Measurements from ENCODE around the gene LDLRAP1.

Gene LDLRAP1

DNA sequence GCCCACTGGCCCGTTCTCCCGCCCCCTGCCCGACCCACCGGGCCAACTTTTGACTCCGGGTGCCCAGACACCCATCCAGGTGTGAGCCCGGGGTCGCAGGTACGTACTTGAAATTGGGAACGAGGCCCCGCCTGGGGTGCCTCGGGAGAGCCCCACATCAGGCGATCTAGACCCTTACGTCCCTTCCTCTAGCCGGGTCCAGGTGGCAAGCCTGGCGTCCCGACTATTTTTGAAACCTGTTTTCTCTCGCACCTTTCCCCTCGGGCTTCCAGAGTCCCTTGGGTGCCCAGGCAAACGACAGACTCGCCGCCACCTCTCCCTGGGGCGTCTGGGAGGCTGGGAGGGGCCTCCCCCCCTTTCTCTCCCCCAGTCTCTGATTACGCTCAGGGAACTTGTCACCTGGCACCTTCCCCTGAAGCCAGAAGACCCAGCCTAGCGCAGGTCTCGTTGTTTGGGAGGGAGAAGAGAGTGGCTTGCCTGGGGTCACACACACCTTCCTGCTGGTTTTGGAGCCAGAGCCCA is 898 bp downstream of the LDLRAP1 start:
- no peak for DNase-seq (ENCODE audit: low spot score)

DNA sequence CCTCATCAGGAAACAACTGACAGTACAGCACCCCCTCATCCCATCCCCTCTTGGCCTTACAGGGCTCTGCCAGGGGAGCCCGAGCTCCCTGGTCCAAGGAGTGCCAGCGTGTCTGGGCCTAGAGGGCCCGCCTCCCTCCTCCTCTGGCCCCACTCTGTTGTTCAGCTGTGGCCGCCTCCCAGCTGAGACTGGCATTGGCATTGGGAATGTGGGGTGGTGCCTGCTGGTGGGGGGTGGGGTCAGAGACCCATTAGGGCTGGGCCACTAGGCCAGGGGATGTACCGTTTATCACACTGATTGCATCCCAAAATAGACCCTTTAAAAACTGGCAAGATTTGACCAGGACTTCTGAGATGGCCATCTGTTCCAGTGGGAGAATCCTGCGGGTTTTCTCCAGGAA is 1.4 kb downstream of the LDLRAP1 start:
- peak; percentile 80 for DNase-seq (ENCODE audit: low spot score)

DNA sequence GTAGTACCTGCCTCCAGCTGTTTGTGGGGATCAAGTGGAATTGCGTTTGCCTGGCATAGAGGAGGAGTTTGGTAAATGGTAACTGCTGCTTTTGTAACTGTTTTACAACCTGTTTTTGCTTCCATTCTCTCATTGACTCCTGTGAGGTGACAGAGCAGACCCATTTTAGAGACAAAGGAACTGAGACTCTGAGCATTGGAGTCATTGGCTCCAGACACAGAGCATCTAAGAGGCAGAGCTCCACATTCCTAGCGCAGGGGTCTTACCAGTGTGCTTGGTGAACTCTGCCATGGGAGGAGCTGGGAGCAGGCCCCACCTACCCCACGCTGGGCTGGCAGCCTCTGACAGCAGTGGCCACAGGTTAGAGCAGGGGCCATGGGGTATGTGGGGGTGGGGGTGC is 2.4 kb downstream of the LDLRAP1 start:
- DNase-seq (ENCODE audit: low spot score): no peak

DNA sequence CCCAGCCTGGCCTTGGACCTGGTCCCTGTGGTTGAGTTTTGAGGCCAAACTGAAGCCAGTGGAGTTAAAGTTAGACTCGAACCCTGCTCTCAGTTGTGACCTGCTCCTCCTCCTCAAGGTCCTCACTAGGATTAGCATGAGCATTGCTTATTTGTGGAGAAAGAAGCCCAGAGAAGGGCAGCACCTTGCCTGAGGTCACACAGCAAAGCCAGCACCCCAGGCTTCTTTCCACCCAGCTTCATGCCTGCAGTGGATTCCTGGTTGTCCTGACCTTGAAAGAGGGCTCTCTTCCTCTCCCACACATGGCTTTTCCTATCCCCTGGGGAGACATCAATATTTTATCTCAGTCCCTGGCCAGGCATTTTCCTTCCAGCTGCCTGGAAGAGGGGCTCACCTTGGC is 2.8 kb downstream of the LDLRAP1 start:
- no peak for DNase-seq (ENCODE audit: low spot score)

DNA sequence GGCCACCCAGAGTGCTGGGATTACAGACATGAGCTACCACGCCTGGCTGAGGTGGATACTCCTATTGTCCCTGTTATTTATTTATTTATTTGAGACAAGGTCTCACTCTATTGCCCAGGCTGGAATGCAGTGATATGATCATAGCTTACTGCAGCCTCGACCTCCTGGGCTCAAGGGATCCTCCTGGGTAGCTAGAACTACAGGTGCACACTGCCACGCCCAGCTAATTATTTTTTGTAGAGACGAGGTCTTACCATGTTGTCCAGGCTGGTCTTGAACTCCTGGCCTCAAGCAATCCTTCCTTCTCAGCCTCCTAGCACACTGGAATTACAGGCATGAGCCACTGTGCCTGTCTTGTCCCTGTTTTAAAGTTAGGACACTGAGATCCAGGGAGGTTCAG is 5.2 kb downstream of the LDLRAP1 start:
- DNase-seq (ENCODE audit: low spot score): no peak

DNA sequence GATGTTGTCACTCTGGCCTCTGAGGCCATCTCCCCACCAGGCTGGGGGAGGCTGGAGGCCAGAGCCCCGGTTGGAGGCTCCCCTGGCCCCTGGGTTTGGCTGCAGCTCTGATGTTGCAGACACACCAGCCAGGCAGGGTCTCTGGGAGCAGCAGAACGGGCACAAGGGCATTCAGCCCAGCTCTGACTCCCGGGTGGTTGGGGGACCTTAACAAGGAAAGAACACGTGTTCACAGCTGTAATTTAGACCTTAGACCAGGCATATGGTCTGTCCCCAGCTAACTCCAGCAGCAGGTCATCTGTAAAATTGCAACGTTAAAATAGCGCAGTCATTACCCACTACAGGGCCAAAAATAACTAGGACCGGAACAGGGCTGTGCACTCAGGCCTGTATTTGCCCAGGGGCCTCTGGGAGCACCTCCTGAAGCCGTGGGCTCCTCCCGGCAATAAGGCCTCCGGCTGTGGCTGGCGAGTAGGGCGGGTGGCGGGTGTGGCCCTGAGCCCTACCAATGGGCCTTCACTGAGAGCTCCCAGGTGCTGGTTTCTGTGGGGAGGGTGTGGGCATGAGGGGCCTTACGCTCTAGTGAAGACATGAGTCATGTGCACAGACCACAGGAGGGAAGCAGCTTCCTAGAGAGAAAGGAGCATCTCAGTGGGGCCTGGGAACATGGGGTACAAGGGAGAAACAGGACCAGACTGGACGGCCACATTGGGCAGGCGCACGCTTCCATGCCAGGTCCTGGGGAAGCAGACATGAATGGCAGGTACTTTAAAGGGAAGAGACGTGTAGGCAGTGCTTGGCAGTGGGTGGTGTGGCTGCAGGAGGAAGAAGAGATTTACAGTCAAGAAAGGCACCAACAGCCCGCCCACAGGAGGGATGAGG is 6.1 kb downstream of the LDLRAP1 start:
- no peak for DNase-seq (ENCODE audit: low spot score)

DNA sequence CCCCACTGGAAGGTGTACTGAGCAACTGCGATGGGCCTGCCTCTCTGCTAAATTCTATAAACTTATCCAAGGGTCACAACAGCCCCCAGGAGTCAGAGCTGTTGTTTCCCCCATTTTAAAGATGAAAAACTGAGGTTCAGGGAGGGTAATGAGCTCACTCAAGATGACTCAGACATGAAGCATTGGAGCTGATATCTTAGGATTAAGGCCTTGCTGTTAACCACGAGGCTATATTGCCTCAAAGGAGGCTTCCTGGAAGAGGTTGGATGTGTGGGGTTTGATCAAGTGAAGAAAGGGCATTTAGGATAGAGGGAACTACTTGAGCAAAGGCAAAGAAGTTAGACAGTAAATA is 6.7 kb downstream of the LDLRAP1 start:
- no peak for DNase-seq (ENCODE audit: low spot score)

DNA sequence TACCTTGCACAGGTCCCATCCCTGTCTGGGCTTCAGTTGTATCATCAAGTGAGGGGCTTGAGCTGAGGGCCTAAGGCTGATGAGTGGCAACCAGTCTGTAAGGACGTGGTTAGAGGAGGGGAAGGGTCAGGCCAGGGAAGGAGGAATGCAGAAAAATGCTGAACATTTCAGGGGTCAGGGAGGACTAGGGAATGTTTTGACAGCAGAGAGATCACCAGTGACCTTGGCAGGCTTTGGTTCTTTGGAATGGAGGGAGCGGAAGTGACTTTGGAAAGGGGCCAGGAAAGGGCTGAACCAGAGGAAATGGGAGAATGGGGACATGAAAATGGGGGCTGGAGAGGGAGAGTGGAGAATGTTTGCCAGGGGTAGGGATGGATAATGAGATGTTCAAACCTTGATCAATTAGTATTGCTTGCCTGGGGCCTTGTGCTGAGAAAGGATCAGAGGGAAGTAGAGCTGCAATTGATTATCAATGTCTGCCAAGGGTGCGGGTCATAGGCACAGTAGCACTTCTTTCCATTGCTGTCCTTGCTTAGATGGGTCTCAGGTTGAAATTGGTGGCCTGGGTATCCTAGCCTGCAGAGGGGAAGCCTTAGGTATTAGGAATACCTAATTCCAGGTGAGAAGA is 7.4 kb downstream of the LDLRAP1 start:
- no peak for DNase-seq (ENCODE audit: low spot score)

DNA sequence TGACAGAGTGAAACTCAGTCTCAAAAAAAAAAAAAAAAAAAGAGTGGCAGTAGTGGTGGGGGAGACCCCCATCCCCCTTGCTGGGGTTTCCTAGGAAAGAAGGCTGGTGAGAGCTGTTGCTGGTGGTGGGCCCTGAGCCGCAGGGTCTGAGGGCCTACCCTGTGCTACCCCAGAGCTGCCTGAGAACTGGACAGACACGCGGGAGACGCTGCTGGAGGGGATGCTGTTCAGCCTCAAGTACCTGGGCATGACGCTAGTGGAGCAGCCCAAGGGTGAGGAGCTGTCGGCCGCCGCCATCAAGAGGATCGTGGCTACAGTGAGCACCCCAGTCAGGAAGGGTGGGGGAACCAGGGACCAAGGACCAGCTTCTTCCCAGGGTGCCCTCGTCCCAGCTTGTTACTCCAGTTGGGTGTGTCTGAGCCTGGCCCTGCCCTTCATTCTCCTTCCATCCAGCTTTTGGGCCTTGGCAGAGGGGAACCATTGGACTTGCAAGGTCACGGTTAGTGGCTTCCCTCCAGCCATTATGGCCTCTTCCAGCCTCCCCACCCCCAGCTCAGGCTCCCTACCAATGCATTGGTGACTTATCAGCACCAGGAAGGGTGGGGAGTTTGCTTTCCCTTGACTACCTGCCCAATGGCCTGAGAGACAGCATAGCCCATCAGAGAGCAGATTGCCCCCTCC is 10.5 kb downstream of the LDLRAP1 start:
- DNase-seq (ENCODE audit: low spot score): no peak

DNA sequence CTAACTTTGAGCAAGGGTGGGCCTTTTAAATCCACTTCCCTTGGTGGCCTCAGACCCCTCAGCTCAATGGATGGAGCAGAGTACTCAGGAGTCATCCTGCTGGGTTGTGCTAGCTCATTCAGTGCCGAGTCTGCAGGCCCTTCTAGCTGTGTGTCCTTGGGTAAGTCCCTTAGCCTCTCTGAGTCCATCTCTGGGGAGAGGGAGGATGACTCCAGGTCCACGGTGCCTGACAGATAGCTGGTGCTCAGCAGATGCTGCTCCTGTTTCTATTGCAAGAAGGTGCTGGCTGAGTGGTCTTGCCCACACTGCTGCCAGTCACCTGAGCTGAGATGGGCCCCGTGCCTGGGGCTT is 11.0 kb downstream of the LDLRAP1 start:
- DNase-seq (ENCODE audit: low spot score): no peak

DNA sequence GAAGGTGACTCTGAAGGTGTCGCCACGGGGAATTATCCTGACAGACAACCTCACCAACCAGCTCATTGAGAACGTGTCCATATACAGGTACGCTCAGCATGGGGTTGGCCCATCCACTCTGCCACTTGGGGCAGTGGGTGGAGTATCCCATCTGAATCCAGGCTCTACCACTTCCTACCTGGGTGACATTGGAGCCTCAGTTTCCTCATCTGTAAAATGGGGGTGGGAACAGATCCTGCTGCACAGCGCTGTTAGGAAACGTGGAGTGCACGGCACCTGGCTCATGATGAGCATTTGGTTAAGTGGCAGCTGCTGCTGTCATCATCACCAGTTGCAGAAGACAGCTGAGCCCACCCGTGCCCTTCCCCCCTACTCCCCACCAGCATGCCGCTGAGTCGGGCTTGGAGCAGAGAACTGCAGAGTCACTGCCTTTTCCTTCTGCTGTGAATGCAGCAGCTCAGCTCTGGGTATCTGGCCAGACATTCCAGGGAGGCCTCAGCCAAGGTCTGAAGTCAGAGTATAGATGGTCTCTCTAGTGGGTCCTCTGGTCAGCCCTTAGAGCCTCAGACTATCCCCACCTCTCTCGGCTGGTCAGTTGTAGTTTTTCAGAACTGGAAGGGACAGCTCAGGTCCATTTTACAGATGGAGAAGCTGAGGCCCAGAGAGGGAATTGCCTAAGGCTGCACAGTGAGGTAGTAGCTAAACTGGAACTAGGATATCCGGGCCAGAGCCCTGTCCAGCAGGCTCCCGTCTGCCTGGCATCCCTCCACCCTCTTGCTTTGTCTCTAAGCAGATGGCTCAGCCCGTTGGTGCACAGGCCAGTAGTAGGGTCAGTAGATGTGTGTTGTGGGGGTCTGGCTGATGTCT is 11.7 kb downstream of the LDLRAP1 start:
- DNase-seq (ENCODE audit: low spot score): no peak

DNA sequence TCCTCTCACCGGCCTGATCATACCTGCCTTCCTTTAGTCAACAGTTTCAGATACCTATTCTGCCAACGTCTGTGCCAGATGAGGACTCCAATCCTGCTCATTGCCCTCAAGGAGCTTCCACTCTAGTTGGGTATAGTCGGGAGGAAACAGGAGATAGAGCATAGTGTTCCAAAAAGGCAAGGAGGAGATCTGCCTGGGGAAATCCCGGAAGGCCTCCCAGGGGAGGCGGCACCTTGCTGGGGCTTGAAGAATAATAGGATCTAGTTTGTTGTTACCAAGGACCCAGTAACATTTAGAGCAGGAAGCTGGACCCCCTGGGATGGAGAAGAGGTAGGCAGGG is 12.3 kb downstream of the LDLRAP1 start:
- no peak for DNase-seq (ENCODE audit: low spot score)

DNA sequence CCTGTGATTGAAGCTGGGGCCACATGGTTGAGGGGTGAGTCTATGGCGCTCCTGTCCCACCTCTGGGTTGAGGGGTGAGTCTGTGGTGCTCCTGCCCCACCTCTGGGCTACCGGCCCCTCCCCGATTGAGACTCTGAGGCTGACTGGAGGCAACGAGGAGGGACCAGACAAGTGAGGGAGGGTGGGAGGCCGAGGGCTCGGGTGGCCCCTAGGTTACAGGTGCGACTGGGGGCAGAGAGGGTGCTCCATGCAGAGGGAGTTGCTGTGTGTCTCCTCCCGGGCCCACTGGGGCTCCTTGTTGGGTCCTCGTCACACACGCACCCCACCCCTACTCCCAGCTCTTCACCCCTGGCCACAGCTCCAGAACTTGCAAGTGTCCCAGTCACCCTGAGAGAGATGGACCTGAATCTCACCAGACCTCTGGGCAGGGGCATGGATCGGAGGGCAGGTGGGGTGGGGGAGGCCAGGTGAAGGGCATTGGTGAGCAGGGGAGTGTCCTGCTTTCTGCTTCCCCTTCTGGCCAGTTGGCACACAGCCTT is 12.8 kb downstream of the LDLRAP1 start:
- no peak for DNase-seq (ENCODE audit: low spot score)

DNA sequence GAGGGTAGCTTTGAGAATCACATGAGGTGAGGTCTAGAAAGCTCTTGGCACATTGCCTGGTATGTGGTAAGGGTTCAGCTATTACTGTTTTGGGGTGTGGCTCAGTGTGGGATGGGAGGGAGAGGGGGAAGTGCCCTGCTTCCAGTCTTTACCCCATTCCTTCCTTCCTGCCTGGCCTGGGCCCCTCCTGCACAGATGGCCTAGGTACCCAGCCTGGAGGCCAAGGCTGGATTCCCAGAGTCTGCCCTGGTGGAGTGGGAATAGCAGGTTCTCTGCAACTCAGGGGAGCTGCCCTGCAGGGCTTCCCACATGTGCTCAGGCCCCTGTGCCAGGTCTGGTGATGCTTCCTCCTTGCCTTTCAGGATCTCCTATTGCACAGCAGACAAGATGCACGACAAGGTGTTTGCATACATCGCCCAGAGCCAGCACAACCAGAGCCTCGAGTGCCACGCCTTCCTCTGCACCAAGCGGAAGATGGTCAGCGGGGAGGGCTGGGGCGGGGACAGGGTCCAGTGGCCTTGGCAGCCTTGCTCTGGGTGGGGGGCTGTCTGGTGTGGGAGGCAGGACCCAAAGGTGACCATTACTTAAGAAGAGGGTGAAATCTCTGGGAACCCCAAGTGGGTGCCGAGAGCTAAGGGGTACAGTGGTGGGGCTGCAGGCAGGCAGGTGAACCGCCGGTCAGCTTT is 13.5 kb downstream of the LDLRAP1 start:
- no peak for DNase-seq (ENCODE audit: low spot score)

DNA sequence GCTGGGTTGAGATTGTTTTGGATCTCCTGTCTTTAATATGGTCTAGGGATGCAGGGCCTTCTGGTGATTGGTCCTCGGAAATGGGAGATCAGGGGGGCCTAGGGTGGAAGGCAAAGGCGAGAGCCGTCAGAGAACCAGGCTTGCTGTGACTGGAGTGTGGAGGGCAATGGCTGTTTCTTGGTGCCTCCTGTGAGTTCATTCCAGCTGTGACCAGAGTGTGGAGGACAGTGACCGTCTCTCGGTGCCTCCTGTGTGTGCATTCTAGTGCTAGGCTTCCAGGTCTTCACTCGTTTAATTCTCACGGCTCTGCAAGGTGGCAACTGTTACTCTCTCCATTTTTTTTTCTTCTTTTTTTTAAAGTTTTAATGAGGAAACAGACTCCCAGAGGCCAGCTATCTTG is 14.1 kb downstream of the LDLRAP1 start:
- no peak for DNase-seq (ENCODE audit: low spot score)

DNA sequence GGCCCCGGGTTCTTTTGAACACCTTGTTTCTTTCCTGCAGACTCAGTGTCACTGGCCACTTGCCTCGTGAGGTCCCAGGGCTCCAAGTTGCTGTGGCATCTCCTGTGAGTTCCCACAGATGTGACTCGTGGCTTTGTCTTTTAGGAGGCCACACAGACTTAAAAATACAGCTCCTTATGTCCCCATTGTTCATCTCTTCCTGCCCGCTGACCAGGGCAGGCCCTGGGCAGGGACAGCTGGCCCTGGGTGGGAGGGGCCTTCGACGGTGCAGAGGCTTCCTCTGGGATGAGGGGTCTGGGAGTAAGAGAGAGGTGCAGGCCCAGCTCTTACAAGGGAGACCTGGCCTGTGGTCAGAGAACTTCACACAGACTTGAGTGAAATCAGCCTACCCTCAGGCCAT is 15.6 kb downstream of the LDLRAP1 start:
- DNase-seq (ENCODE audit: low spot score): no peak

DNA sequence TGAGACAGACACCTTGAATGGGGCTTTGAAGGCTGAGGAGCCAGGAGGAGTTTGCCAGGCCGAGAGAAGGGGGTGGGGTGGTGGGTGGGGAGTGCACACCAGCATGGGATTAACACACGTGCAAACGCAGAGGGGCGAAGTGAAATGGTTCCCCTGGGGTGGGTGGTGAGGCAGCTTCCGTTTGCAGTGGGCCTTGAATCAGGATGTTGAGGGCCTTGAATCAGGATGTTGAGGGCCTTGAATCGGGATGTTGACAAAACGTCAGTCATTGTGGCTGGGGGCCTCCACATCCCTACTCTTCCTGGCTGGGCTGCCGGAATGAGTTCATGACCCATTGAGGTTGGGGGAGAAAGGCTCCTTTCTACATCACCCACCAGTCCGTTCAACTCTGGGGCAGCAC is 16.6 kb downstream of the LDLRAP1 start:
- no peak for DNase-seq (ENCODE audit: low spot score)

DNA sequence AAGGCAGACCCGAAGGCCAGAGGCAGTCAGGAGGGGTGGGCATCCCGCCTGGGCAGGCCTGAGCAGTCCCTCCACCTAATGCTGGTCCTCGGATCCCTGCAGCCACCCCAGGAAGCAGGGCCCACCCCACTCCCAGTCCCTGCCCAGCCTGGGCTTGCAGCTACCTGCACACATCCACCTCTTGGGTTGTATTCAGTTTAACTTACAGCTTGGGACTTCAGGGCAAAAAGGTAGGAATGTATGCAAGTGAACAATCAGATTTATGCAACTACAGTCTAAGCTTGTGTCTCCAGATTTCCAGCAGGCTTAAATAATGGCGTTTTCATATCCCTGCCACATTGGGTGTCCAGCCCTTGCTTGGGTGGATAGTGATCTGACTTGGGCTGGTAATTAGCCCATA is 17.4 kb downstream of the LDLRAP1 start:
- no peak for DNase-seq (ENCODE audit: low spot score)

DNA sequence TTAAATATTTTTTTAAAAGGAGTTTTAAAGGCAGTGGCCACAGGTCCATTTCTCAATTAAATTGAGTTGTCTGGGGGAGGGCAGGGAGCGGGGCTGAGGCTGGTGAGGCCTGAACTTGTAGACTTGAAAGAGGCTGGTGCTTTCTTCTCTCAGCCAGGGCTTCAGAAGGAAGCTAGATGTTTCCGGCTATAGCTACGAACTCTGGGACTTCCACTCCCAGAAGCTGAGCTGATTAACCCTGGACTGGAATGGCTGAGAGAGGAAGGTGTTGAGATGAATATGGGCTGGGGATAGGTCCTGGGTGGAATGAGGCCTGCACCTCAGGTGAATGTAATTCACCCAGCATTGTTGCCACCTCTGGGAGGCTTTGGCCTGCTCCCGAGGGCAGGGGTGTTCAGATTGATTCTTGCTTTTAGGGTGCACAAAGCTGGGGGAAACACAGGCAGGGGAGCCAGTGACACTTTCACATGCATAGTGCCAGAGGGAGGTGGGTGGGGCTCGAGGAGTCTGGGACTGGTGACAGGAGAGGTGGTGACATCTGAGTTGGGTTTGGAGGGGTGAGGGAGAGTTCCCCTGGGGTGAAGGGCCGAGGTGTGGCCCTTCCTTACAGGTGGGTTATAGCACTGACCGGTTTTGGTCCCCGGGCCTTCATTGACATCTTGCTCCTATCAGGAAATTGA is 18.2 kb downstream of the LDLRAP1 start:
- DNase-seq (ENCODE audit: low spot score): no peak

DNA sequence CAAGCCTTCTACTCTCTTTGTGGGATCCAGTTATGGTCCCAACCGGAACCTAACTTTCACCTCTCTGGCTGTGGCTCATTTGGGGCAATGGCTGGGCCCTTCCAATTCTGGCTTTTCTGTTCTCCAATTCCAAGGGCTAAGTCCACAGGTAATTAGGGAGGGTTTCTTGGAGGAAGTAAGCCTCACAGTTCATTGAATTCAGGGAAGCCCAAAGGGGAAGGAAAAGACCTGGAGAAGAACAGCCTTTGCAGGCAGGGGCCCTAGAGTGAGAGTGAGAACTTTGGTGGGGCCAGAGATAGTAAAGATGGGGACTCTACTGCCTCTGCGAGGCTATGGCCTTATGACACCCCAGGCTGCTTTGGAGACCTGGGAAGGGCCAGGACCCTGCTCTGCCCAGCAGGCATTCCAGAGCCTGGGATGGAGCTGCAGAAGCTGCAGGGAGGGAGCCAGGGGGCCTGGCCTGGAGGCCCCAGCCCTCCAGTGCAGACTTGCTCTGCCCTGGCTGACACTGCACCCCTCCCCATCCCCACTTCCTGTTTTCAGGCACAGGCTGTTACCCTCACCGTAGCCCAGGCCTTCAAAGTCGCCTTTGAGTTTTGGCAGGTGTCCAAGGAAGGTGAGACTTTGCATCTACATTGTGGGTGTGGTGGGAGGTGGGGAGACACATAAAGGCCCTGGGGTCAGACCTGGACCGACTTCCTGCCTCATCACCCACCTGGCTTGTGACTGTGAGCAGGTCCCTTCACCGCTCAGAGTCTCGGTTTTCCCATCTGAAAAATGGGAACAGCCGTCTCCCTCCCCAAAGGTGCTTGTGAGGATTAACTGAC is 18.9 kb downstream of the LDLRAP1 start:
- DNase-seq (ENCODE audit: low spot score): no peak

Measured in Ammon's horn (tissue), 1 donor.